ENCODE measurements around the gene DARS1. TPM values are rescaled to one million over a fixed set of nuclear protein-coding genes. Genes with fewer than 3 reads are reported as not detected.

The DARS1 gene
- 159 and 174 TPM in 2 replicates for total RNA-seq

- DNase-seq (ENCODE audit: low read depth), result peak; percentile 84
Measured at GRCh38 chr2:135985018-135985825, at the start of gene DARS1. Gene DARS1 (minus strand): TSS chr2:135985626. CDS start chr2:135985468, 158 bp downstream.

- DNase-seq (ENCODE audit: low read depth), result no peak
Measured at GRCh38 chr2:136034629-136035028, 49.2 kb upstream of the DARS1 start.

GRCh38 chr2:136032817-136033535 is 47.5 kb upstream of the DARS1 start:
- DNase-seq (ENCODE audit: low read depth), result no peak

- DNase-seq (ENCODE audit: low read depth), result no peak
Measured at GRCh38 chr2:136032192-136032591, 46.8 kb upstream of the DARS1 start.

GRCh38 chr2:136031711-136032110 is 46.3 kb upstream of the DARS1 start:
- no peak for DNase-seq (ENCODE audit: low read depth)

GRCh38 chr2:136030406-136030805 is 45.0 kb upstream of the DARS1 start:
- no peak for DNase-seq (ENCODE audit: low read depth)

- no peak for DNase-seq (ENCODE audit: low read depth)
Measured at GRCh38 chr2:136029149-136029548, 43.7 kb upstream of the DARS1 start.

GRCh38 chr2:136028001-136028400 is 42.6 kb upstream of the DARS1 start:
- no peak for DNase-seq (ENCODE audit: low read depth)

- peak; percentile 86 for DNase-seq (ENCODE audit: low read depth)
Measured at GRCh38 chr2:136027112-136027511, 41.7 kb upstream of the DARS1 start.

- DNase-seq (ENCODE audit: low read depth), result peak; percentile 36
Measured at GRCh38 chr2:136025057-136025973, 39.9 kb upstream of the DARS1 start.

GRCh38 chr2:136024616-136025015 is 39.2 kb upstream of the DARS1 start:
- DNase-seq (ENCODE audit: low read depth), result no peak

- no peak for DNase-seq (ENCODE audit: low read depth)
Measured at GRCh38 chr2:136024185-136024584, 38.8 kb upstream of the DARS1 start.

GRCh38 chr2:136023416-136023815 is 38.0 kb upstream of the DARS1 start:
- no peak for DNase-seq (ENCODE audit: low read depth)

- DNase-seq (ENCODE audit: low read depth), result peak; percentile 47
Measured at GRCh38 chr2:136022396-136023146, 37.1 kb upstream of the DARS1 start.

GRCh38 chr2:136021976-136022375 is 36.5 kb upstream of the DARS1 start:
- no peak for DNase-seq (ENCODE audit: low read depth)

GRCh38 chr2:136021406-136021805 is 36.0 kb upstream of the DARS1 start:
- DNase-seq (ENCODE audit: low read depth), result no peak

GRCh38 chr2:136020831-136021230 is 35.4 kb upstream of the DARS1 start:
- no peak for DNase-seq (ENCODE audit: low read depth)

GRCh38 chr2:136019825-136020224 is 34.4 kb upstream of the DARS1 start:
- no peak for DNase-seq (ENCODE audit: low read depth)

- DNase-seq (ENCODE audit: low read depth), result no peak
Measured at GRCh38 chr2:136019306-136019705, 33.9 kb upstream of the DARS1 start.

- DNase-seq (ENCODE audit: low read depth), result no peak
Measured at GRCh38 chr2:136017786-136018185, 32.4 kb upstream of the DARS1 start.

- DNase-seq (ENCODE audit: low read depth), result no peak
Measured at GRCh38 chr2:136016836-136017235, 31.4 kb upstream of the DARS1 start.
